ENCODE measurements around the gene SGSM1. TPM values are rescaled to one million over a fixed set of nuclear protein-coding genes. Genes with fewer than 3 reads are reported as not detected.

The SGSM1 gene
- total and polyA plus RNA-seq, 10 of the 15 experiments (the other 5 are each of a cell fraction or from before 2014, with no cell fraction given) = not detected

GRCh38 chr22:24816806-24817205 is 10.8 kb downstream of the SGSM1 start:
- no peak for FAIRE-seq
- H3K4me3 ChIP-seq = no peak overlapping the region
- SMC1A ChIA-PET (ENCODE audit: uncharacterized antibody, unreplicated experiment) = no interaction called here
- 50% methylated on average over 4 of the region's 4 CpGs for WGBS (ENCODE audit: insufficient coverage, insufficient replicate concordance, low lambda C conversion rate, missing lambda C conversion rate)
- H3K4me1 ChIP-seq (ENCODE audit: control insufficient read depth, insufficient read depth, low read length) = no peaks in the 10 kb centered on the region
- no peaks in the 10 kb centered on the region; a peak in 1 of 4 replicates for H3K27me3 ChIP-seq (replicated peaks in 1 of 2; ENCODE audit: control insufficient read depth in 2 of 2, insufficient read depth in 2 of 2, low read length in 1 of 2)
- no peaks in the 10 kb centered on the region for H3K36me3 ChIP-seq (ENCODE audit: control insufficient read depth in 2 of 2, insufficient read depth in 2 of 2, low read length in 1 of 2)
- intact Hi-C loops (cut with micrococcal nuclease; ENCODE audit: unreplicated experiment) = no loop called here
- no peak for TF ChIP-seq ZZZ3 (IDR thresholded peaks at IDR 0.05; ENCODE audit: control insufficient read depth, insufficient read length, low read depth)
- TF ChIP-seq RFX5 (IDR thresholded peaks at IDR 0.05; ENCODE audit: low read depth, low read length) = no peak
- no peak for TF ChIP-seq ZNF274 (IDR thresholded peaks at IDR 0.05; ENCODE audit: insufficient read depth, insufficient read length)
- TF ChIP-seq BCL11A (IDR thresholded peaks at IDR 0.05; ENCODE audit: low read depth, low read length) = no peak
- no peak for TF ChIP-seq DPF2 (IDR thresholded peaks at IDR 0.05)
- no peak for TF ChIP-seq E4F1 (IDR thresholded peaks at IDR 0.05; ENCODE audit: borderline replicate concordance, partially characterized antibody)
- no peak for TF ChIP-seq HDGF (IDR thresholded peaks at IDR 0.05)
- no peak for TF ChIP-seq ASH2L (IDR thresholded peaks at IDR 0.05; ENCODE audit: borderline replicate concordance, low read depth)
- no peak for TF ChIP-seq ZNF207 (IDR thresholded peaks at IDR 0.05; ENCODE audit: borderline replicate concordance)
- H2AFZ ChIP-seq (ENCODE audit: control insufficient read depth, low read depth, low read length) = no peak overlapping the region
- CTCF ChIA-PET = interaction anchor here (0.9 kb wide), 1 partner anchor 14 kb away, joined by 3 read pairs; no protein-coding TSS in a partner anchor
- POLR2A ChIA-PET = no interaction called here
- H3K9me3 ChIP-seq (replicated peaks; ENCODE audit: control insufficient read depth, insufficient read depth, low read length) = peaks cover 2% of the 10 kb centered on the region; the same call in 2 of the 3 replicates
- no peak for DNase-seq (ENCODE audit: low read depth, low spot score)
- no peaks in the 10 kb centered on the region for H4K20me1 ChIP-seq (ENCODE audit: control insufficient read depth, insufficient read depth)
- no peak for ATAC-seq
- no peak overlapping the region for H3K27ac ChIP-seq (ENCODE audit: control insufficient read depth, insufficient read depth)
- BruUV-seq (replicated peaks) = no TSS peak
- in situ Hi-C loops (cut with MboI) = no loop called here
- no peak overlapping the region for H3K9ac ChIP-seq (ENCODE audit: control insufficient read depth, insufficient read depth, low read length)
- H3K79me2 ChIP-seq (ENCODE audit: control insufficient read depth, insufficient read depth, low read length) = no peaks in the 10 kb centered on the region
- no peak overlapping the region for H3K4me2 ChIP-seq (ENCODE audit: control insufficient read depth, insufficient read depth)
- RAD21 ChIA-PET (ENCODE audit: unreplicated experiment) = no interaction called here

All from GM12878 (cell line).